Trophoblast cell (in vitro differentiated cells and primary cell): ENCODE results near the gene FABP2. TPM values are rescaled to one million over a fixed set of nuclear protein-coding genes. Genes with fewer than 3 reads are reported as not detected.
A peak's percentile ranks its signal among the peaks of the same experiment; 100 is the strongest.
"Not testable (repeated sequence)": the region's sequence is repeated elsewhere in the genome, so short reads cannot be mapped to it uniquely, and the experiment has no call there.

ENCODE experiments used
- DNase-seq, 2 donors: peaks; one replicate each; pipeline ENCODE4 v3.0.0-alpha.2; 2016
- H2AFZ ChIP-seq: 2 replicates; pipeline ENCODE4 v1.6.1; 2013; ENCODE audit warnings: low read length, moderate library complexity, mild to moderate bottlenecking; ENCODE audit not compliant: insufficient read depth, poor library complexity
- H2AK5ac ChIP-seq: 2 replicates; pipeline ENCODE4 v1.6.1; 2013; ENCODE audit warnings: mild to moderate bottlenecking, low read length
- H2BK120ac ChIP-seq: 2 replicates; pipeline ENCODE4 v1.6.1; 2013; ENCODE audit warnings: low read length, mild to moderate bottlenecking, moderate library complexity; ENCODE audit not compliant: insufficient read depth, poor library complexity
- H2BK12ac ChIP-seq: 2 replicates; pipeline ENCODE4 v1.6.1; 2013; ENCODE audit warnings: mild to moderate bottlenecking, low read length, moderate library complexity
- H2BK5ac ChIP-seq: 2 replicates; pipeline ENCODE4 v1.6.1; 2013; ENCODE audit warnings: low read length, low read depth, moderate library complexity, mild to moderate bottlenecking; ENCODE audit not compliant: poor library complexity
- H3K14ac ChIP-seq: 2 replicates; pipeline ENCODE4 v1.6.1; 2013; ENCODE audit warnings: mild to moderate bottlenecking, low read length
- H3K18ac ChIP-seq: 2 replicates; pipeline ENCODE4 v1.6.1; 2013; ENCODE audit warnings: mild to moderate bottlenecking, low read length
- H3K23ac ChIP-seq: 2 replicates; pipeline ENCODE4 v1.6.1; 2013; ENCODE audit warnings: low read length
- H3K27ac ChIP-seq: 2 replicates; pipeline ENCODE4 v1.5.1; 2013; ENCODE audit warnings: low read depth, mild to moderate bottlenecking, inconsistent platforms, low read length, moderate library complexity
- H3K27me3 ChIP-seq: 2 replicates; pipeline ENCODE4 v1.6.1; 2013; ENCODE audit warnings: inconsistent platforms, mild to moderate bottlenecking, low read length, moderate library complexity; ENCODE audit not compliant: insufficient read depth
- H3K36me3 ChIP-seq, 2 experiments: 1 replicate in 1 of 2; 2 replicates in 1 of 2; pipeline ENCODE4 v1.6.1; 2013; ENCODE audit warnings: low read length in 2 of 2, mild to moderate bottlenecking in 2 of 2, moderate library complexity in 1 of 2; ENCODE audit not compliant: insufficient read depth in 2 of 2, control insufficient read depth in 1 of 2
- H3K4ac ChIP-seq: 2 replicates; pipeline ENCODE4 v1.6.1; 2013; ENCODE audit warnings: low read depth, mild to moderate bottlenecking, low read length, moderate library complexity
- H3K4me1 ChIP-seq, 2 experiments: 1 replicate in 1 of 2; 2 replicates in 1 of 2; pipeline ENCODE4 v1.6.1; 2013; ENCODE audit warnings: low read length in 2 of 2, mild to moderate bottlenecking in 2 of 2, moderate library complexity in 1 of 2; ENCODE audit not compliant: insufficient read depth in 2 of 2, control insufficient read depth in 1 of 2
- H3K4me2 ChIP-seq: 2 replicates; pipeline ENCODE4 v1.6.1; 2013; ENCODE audit warnings: inconsistent platforms, mild to moderate bottlenecking, low read length, moderate library complexity
- H3K4me3 ChIP-seq: 2 replicates; pipeline ENCODE4 v1.5.1; 2013; ENCODE audit warnings: mild to moderate bottlenecking, low read depth, low read length, inconsistent platforms
- H3K79me1 ChIP-seq: one replicate; pipeline ENCODE4 v1.6.1; 2013; ENCODE audit warnings: low read length
- H3K79me2 ChIP-seq: 2 replicates; pipeline ENCODE4 v1.6.1; 2013; ENCODE audit warnings: low read length, mild to moderate bottlenecking; ENCODE audit not compliant: control insufficient read depth, insufficient read depth, poor library complexity
- H3K9ac ChIP-seq: 2 replicates; pipeline ENCODE4 v1.6.1; 2013; ENCODE audit warnings: mild to moderate bottlenecking, low read length
- H3K9me3 ChIP-seq: 2 replicates; pipeline ENCODE4 v1.6.1; 2013; ENCODE audit warnings: low read depth, mild to moderate bottlenecking, control low read depth, inconsistent platforms, low read length; ENCODE audit not compliant: insufficient read depth
- H4K12ac ChIP-seq: 2 replicates; pipeline ENCODE4 v1.6.1; 2013; ENCODE audit warnings: low read depth, mild to moderate bottlenecking, low read length, moderate library complexity
- H4K8ac ChIP-seq: 2 replicates; pipeline ENCODE4 v1.6.1; 2013; ENCODE audit warnings: low read depth, mild to moderate bottlenecking, low read length, moderate library complexity
- H4K91ac ChIP-seq: one replicate; pipeline ENCODE4 v1.6.1; 2013; ENCODE audit warnings: low read depth, mild to moderate bottlenecking, low read length, moderate library complexity
- WGBS: extraction: QIAGEN DNeasy Blood & Tissue Kit; methylation state at CpG from one replicate; pipeline ENCODE4 v1.1.7; 2013; ENCODE audit warnings: missing lambda C conversion rate; ENCODE audit not compliant: insufficient read length, insufficient coverage; ENCODE audit errors: extremely low coverage; 5-methylcytosine and 5-hydroxymethylcytosine counted together
- polyA plus RNA-seq: library from polyadenylated mRNA; stranded (reverse); fragments of 200-250 nt; gene quantifications from 2 replicates; pipeline ENCODE4 v1.2.3, GENCODE V29; 2013

The FABP2 gene
- polyA plus RNA-seq, result not detected in 2 replicates

GRCh38 chr4:119321921-119322687 lies at the start of gene FABP2:
Gene FABP2 (minus strand): TSS chr4:119322138. CDS start chr4:119322102, 36 bp downstream.
- Histone ChIP-seq H3K14ac (no peak within 1 kb of the TSS), H2AFZ (no peak within 1 kb of the TSS), H3K23ac (no peak within 1 kb of the TSS), H3K27ac (no peak within 1 kb of the TSS), H4K12ac (no peak within 1 kb of the TSS), H4K8ac (no peak within 1 kb of the TSS), H3K4me3 (no peak within 1 kb of the TSS), H3K4me2 (no peak within 1 kb of the TSS), H3K18ac (no peak within 1 kb of the TSS), H3K4ac (no peak within 1 kb of the TSS), H4K91ac (no peak within 1 kb of the TSS), H3K79me2 (no peaks in the 10 kb centered on the region), H3K79me1 (no peaks in the 10 kb centered on the region), H2BK120ac (no peak within 1 kb of the TSS), H3K9me3 (no peaks in the 10 kb centered on the region), H2BK5ac (no peak within 1 kb of the TSS), H3K4me1 (no peaks in the 10 kb centered on the region), H3K9ac (no peak within 1 kb of the TSS), H3K36me3 (no peaks in the 10 kb centered on the region), H3K27me3 (no peaks in the 10 kb centered on the region), H2BK12ac (no peak within 1 kb of the TSS), H2AK5ac (no peak within 1 kb of the TSS)
- peak in 1 of 2 donors; percentile 35 for DNase-seq
- no CpG with 5 or more reads among the region's 6 CpGs for WGBS

DNA sequence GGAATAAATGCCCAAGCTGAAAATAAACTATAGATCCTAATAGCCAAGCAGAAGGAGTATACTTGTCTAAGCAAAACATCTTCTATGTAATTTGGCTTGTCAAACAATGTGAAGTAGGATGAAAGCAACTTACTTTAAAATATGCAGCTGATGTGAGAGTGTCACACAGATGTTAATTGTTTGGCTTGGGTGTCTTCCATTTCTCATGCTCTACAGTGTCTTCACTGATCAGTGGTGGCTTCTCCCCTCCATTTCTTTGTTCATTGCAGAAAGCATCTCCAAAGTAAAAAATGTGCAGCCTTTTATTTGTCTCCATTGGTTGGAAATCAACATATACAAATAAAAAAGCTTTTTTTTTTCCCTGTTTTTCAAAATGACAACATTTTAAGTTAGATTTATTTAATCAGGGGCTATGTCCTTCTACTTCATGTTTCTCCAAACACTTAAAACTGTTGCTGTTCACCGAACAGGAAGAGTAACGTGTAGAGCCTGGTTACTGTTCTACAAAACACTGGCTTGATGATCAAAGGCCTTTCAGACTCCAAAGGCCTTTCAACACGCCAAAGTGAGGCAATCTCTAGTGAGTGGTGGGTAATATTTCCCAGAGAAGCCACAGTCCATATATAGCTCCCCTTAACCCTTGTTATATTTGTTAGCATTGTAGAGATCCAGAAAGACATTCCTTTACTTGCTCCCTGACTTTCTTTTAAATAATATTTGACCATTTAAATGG lies 49.2 kb upstream of the FABP2 start:
- not testable (repeated sequence) for H3K79me1 ChIP-seq

DNA sequence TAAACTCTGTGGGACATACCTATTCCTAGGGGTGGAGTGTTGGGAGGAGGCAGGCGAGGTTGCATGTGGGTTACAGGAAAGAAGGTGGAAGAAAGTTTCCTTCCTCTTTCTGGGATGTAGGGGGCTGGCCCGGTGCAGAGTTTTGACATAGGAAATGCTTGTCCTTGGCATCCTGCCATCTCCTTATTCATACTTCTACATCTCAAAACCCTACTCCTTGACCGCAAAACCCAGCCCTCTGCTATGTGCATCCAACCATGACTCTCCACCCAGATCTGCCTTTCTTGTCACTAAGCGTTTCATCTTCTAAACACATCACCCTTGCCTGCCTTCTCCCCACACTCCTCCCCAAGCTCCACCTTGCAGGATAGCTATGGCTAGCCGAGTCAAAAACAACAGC lies 48.5 kb upstream of the FABP2 start:
- not testable (repeated sequence) for H2AFZ ChIP-seq, DNase-seq, H3K4me2 ChIP-seq, H2BK120ac ChIP-seq, H3K14ac ChIP-seq, H4K8ac ChIP-seq, H3K79me1 ChIP-seq, H4K12ac ChIP-seq, H3K4ac ChIP-seq, H2BK5ac ChIP-seq, H3K9me3 ChIP-seq, H3K36me3 ChIP-seq, H3K4me1 ChIP-seq, H3K4me3 ChIP-seq, H3K23ac ChIP-seq, H3K18ac ChIP-seq, H3K9ac ChIP-seq, H3K27me3 ChIP-seq, H2AK5ac ChIP-seq, H4K91ac ChIP-seq, H2BK12ac ChIP-seq, H3K27ac ChIP-seq, H3K79me2 ChIP-seq
- WGBS, result no CpG with 5 or more reads among the region's 5 CpGs

More for the DNA sequence above, 49.2 kb upstream of the FABP2 start:
- H2BK5ac ChIP-seq, H4K8ac ChIP-seq, H3K23ac ChIP-seq, H3K4me1 ChIP-seq, H3K9ac ChIP-seq, H4K12ac ChIP-seq, H3K18ac ChIP-seq, H3K4ac ChIP-seq, H3K4me2 ChIP-seq, H3K36me3 ChIP-seq, H4K91ac ChIP-seq, H3K27me3 ChIP-seq, H2BK12ac ChIP-seq, H3K14ac ChIP-seq, H2BK120ac ChIP-seq, H3K27ac ChIP-seq, H3K9me3 ChIP-seq, H3K4me3 ChIP-seq, H2AFZ ChIP-seq, H3K79me2 ChIP-seq, DNase-seq, H2AK5ac ChIP-seq: not testable (repeated sequence)
- WGBS, result no CpG with 5 or more reads among the region's 3 CpGs

DNA sequence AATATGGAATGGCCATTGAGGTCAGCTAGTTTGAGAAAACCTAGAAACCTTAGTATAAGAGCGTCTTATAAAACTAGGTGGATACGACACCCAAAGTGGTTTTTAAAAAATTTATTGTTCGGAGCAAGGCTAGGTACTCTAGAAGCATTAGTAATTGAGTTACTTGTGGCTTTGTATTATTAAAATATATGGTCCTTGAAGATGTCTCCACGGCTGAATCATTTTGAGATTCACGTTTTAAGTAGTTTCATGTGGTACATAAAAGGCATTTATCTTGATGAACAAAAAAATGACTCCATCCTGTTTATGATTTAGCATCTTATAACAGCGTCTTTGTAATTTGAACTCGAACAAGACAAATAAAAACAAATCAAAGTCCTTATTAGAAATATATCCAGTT lies 44.9 kb upstream of the FABP2 start:
- not testable (repeated sequence) for H4K91ac ChIP-seq, H3K79me2 ChIP-seq, H3K18ac ChIP-seq, H4K8ac ChIP-seq, H2BK5ac ChIP-seq, H3K4me3 ChIP-seq, H3K27me3 ChIP-seq, H3K27ac ChIP-seq, H4K12ac ChIP-seq, H3K79me1 ChIP-seq, DNase-seq, H2AK5ac ChIP-seq, H2BK12ac ChIP-seq, H3K14ac ChIP-seq, H3K9me3 ChIP-seq, H3K4me1 ChIP-seq, H3K36me3 ChIP-seq, H2BK120ac ChIP-seq, H3K9ac ChIP-seq, H2AFZ ChIP-seq, H3K23ac ChIP-seq, H3K4me2 ChIP-seq, H3K4ac ChIP-seq
- no CpG with 5 or more reads among the region's 7 CpGs for WGBS
